Epithelial cell of proximal tubule (primary cell): Measurements from ENCODE around the gene RCE1. TPM values are rescaled to one million over a fixed set of nuclear protein-coding genes. Genes with fewer than 3 reads are reported as not detected.

Source experiments
- DNase-seq: peaks from one replicate; pipeline ENCODE4 v3.0.0-alpha.2; 2011; ENCODE audit warnings: low read depth
- H3K4me3 ChIP-seq: 2 replicates; pipeline ENCODE4 v1.5.1; 2011; ENCODE audit warnings: low read depth, mild to moderate bottlenecking, low read length
- total RNA-seq: library from RNA; depleted of rRNA; stranded (reverse); fragments of >200 nt; gene quantifications from 2 replicates; pipeline ENCODE4 v1.2.3, GENCODE V29; 2015
- TF ChIP-seq, protein P1 (sequence below): conservative IDR thresholded peaks from 2 replicates; pipeline ENCODE4 v1.5.1; 2012; ENCODE audit warnings: low read depth, mild to moderate bottlenecking, low read length

RCE1 gene
- total RNA-seq, 1 donor from 2014 or later = 41.7 TPM

- no peak overlapping the region for H3K4me3 ChIP-seq
- TF ChIP-seq, protein P1, sequence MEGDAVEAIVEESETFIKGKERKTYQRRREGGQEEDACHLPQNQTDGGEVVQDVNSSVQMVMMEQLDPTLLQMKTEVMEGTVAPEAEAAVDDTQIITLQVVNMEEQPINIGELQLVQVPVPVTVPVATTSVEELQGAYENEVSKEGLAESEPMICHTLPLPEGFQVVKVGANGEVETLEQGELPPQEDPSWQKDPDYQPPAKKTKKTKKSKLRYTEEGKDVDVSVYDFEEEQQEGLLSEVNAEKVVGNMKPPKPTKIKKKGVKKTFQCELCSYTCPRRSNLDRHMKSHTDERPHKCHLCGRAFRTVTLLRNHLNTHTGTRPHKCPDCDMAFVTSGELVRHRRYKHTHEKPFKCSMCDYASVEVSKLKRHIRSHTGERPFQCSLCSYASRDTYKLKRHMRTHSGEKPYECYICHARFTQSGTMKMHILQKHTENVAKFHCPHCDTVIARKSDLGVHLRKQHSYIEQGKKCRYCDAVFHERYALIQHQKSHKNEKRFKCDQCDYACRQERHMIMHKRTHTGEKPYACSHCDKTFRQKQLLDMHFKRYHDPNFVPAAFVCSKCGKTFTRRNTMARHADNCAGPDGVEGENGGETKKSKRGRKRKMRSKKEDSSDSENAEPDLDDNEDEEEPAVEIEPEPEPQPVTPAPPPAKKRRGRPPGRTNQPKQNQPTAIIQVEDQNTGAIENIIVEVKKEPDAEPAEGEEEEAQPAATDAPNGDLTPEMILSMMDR = peak; percentile 13
- no peak for DNase-seq
Observed at GRCh38 chr11:66867425-66868040, 24.3 kb downstream of the RCE1 start.

- no peak overlapping the region for H3K4me3 ChIP-seq
- TF ChIP-seq, protein P1 = no peak
- DNase-seq = no peak
Observed at GRCh38 chr11:66868082-66868725, 25.0 kb downstream of the RCE1 start.

DNA sequence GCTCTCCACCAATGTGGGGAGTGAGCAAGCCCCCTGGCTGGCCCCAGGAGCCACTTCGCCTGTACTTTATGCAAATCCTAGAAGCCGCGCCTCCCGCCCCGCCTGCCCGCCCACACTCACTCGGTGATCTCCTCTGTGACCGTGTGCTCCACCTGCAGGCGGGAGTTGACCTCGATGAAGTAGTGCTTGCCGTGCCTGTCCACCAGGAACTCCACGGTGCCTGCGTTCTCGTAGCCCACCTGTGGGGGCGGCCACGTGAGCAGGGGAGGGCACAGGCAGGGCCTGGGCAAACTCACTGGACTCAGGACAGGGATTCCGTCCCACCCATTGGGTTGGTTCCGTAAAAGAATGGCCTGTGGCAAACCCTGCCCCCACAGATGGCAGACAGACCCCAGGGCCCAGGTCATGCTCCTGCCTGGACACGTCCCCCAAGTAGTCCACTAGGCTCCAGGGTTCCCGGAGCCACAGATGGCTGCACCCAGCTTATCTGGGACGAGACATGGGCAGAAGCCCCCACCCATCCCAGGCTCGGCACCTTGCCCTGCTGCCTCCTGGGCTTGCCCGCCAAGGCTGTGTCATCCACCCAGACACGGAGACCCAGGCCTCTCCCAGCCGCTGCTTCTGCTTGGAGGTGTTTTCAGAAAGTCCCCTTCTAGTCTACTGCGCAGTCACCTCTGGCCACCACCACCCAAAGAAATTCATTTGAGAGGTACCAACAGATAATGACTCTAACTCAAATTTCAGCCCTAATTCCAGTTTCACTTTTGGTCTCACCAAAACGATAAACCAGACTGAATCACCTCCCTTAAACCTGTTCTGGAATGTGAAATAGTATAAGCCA lies 25.7 kb downstream of the RCE1 start:
- TF ChIP-seq, protein P1 = peak; percentile 15
- no peak for DNase-seq
- H3K4me3 ChIP-seq = no peak overlapping the region

- TF ChIP-seq, protein P1 = no peak
- no peak overlapping the region for H3K4me3 ChIP-seq
- DNase-seq = no peak
Observed at GRCh38 chr11:66869567-66869870, 26.3 kb downstream of the RCE1 start.

DNA sequence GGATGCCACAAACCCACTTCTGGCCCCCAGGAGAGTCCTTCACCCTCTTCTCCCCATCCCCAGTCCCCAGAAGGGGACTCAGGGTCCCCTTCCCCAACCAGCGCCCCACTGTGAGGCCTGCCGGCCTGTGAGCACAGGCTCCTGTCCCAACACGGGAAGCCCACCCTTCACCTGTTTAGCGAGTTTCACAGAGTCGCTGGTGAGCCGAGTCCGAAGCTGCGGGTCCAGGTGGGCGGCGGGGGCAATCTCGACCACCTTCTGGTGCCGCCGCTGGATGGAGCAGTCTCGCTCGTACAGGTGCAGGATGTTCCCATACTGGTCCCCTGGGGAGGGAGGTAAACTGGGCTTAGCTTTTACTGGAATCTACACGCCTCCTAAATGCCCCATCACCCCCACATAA lies 26.9 kb downstream of the RCE1 start:
- no peak for DNase-seq
- TF ChIP-seq, protein P1 = no peak
- no peak overlapping the region for H3K4me3 ChIP-seq

GRCh38 chr11:66870616-66871520 lies 27.6 kb downstream of the RCE1 start:
- TF ChIP-seq, protein P1 = no peak

More at GRCh38 chr11:66870616-66871520, 27.6 kb downstream of the RCE1 start:
- no peak for DNase-seq
- H3K4me3 ChIP-seq = no peak overlapping the region
